HG02588 (cell line): ENCODE data around the gene TRIM10.
"Not testable (repeated sequence)": the region's sequence is repeated elsewhere in the genome, so short reads cannot be mapped to it uniquely, and the experiment has no call there.

Experiments
- ATAC-seq: cut with Tn5 transposase; IDR thresholded peaks from one replicate; pipeline ENCODE4 v1.9.1; 2021; ENCODE audit warnings: mild to moderate bottlenecking, moderate library complexity; ENCODE audit not compliant: unreplicated experiment

The TRIM10 gene

DNA sequence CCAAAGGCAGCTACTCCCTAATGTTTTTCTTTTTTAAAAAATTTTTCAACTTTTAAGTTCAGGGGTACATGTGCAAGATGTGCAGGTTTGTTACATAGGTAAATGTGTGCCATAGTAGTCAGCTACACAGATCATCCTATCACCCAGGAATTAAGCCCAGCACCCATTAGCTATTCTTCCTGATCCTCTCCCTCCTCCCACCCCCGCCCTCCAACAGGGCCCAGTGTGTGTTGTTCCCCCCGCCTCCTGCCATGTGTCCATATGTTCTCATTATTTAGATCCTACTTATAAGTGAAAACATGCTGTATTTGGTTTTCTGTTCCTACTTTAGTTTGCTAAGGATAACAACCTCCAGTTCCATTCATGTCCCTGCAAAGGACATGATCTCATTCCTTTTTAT lies 14.8 kb upstream of the TRIM10 start:
- no peak for ATAC-seq

DNA sequence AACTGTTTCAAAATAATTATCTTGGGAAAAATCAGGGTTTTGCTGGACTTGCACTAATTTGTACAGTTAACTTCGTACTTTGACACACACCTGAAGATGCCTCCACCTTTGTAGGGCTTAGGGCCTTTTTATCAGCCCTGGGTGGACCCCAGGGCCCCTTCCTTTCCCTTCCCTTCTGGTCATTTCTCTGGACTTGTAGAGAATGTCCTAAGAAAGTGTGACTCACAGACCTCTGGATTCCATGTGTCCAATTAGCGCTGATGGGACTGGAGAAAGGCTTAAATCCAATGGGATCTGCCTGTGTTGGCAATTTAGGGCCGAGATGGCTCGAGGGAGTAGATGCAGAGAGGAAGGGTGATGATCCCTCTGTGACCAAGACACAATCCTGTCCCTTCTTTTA lies 11.7 kb upstream of the TRIM10 start:
- no peak for ATAC-seq

DNA sequence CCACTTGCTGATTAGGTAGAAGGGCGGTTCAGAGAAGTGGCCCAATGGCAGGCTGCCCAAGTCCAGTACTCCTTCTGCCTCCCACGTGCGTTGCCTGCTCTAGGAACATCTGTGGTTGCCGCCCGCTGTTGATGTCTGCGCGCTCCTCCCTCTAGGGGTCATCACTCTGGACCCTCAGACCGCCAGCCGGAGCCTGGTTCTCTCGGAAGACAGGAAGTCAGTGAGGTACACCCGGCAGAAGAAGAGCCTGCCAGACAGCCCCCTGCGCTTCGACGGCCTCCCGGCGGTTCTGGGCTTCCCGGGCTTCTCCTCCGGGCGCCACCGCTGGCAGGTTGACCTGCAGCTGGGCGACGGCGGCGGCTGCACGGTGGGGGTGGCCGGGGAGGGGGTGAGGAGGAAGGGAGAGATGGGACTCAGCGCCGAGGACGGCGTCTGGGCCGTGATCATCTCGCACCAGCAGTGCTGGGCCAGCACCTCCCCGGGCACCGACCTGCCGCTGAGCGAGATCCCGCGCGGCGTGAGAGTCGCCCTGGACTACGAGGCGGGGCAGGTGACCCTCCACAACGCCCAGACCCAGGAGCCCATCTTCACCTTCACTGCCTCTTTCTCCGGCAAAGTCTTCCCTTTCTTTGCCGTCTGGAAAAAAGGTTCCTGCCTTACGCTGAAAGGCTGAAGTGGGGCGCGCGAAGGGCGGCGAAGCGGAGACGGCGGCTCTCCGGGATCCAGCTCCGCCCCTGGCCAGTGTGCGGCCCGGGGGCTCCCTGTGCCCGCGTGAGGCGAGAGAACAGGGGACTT lies 10.9 kb upstream of the TRIM10 start:
- ATAC-seq: no peak

DNA sequence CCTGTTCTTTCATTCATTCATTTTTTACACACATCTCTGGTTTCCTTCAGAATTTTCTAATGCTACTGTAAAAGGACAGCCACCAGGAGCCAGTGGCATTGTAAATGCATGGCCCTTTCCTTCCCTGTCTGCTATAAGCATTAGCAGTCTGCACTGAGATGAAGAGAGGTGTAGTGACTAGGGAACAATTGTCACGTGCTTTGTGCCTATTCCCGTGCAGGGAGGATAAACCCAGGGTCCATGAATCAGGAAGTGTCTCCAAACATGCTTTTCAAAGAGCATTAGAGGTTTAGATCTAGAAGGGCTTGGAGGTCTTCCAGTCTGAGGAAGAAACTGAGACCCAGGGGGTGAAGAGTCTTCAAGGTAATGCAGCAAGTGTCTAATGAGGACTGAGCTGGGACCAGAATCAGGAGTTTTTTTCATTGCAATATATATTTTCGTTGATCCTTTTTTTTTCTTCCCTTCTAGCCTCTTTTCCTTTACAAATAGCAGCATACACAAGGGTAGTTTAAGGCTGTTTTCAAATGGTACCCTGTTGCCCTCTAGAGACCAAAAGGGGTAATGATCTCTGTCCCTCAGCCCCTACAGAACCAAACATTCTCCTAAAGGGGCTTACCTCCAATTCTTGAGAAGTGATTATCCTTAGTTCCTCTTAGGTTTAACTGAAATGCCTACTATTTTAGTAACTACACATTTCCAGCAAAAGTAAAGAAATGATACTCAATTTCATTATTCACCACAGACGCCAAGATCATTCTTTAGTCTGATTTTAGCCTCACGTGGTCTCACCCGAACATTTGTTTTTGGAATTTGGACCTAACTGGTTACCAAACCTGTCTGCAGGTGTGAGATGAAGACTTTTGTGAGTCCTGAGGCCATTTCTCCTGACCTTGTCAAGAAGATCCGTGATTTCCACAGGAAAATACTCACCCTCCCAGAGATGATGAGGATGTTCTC lies 8.9 kb upstream of the TRIM10 start:
- no peak for ATAC-seq

DNA sequence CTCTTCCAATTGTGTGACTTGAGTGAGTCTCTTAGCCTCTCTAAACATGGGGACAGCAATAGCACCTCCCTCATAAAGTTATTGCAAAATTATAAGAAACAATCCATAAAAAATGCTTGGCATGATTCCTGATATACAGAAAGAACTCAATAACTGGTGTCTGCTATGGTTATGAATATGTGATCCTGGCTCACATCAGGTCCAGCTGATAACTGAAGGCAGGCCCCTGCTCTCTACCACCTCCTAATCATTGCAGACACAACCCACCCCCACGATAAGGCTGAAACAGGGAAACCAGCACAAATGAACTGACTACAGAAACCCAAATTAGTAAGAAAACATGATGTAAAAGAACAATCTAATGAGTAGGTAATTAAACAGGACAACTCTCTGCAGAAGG lies 7.7 kb upstream of the TRIM10 start:
- ATAC-seq: no peak

DNA sequence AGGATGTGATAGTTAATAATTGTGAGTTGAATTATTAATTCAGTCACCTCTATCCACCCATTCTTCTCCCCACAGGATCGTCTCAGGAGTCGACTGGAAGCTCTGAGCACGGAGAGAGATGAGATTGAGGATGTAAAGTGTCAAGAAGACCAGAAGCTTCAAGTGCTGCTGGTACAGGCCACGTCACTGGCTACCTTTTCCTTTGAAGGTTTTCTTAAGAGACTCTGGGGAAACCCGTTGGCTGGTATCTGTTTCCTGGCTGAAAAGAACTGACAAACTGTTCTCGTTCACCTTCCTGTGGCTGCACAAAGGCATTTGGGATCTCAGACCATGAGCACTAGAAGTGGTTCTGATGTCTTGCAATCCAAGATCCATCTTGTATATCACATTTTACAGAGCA lies 6.1 kb upstream of the TRIM10 start:
- no peak for ATAC-seq

DNA sequence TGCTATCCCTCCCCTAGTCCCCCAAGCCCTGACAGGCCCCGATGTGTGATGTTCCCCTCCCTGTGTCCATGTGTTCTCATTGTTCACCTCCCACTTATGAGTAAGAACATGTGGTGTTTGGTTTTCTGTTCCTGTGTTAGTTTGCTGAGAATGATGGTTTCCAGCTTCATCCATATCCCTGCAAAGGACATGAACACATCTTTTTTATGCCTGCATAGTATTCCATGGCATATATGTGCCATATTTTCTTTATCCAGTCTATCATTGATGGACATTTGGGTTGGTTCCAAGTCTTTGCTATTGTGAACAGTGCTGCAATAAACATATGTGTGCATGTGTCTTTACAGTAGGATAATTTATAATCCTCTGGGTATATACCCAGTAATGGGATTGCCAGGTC lies 4.2 kb upstream of the TRIM10 start:
- not testable (repeated sequence) for ATAC-seq

DNA sequence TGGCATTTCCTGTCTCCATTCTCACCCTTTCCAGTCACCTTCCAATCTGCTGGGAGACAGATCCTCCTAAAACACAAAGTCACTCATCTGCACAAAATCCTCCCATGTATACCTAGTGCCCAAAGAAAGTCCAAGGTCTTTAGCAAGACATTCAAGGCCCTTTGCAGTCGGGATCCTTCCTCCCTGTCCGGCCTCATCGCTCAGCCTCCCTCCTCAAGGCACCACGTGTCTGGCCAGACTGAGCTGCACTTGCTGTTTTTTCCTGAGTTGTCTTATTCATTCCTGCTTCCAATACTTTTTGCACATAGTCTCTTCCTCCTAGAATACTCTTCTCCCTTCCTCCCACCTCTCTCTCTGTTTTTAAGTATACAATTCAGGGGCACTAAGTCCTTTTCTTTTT lies 3.7 kb upstream of the TRIM10 start:
- no peak for ATAC-seq

DNA sequence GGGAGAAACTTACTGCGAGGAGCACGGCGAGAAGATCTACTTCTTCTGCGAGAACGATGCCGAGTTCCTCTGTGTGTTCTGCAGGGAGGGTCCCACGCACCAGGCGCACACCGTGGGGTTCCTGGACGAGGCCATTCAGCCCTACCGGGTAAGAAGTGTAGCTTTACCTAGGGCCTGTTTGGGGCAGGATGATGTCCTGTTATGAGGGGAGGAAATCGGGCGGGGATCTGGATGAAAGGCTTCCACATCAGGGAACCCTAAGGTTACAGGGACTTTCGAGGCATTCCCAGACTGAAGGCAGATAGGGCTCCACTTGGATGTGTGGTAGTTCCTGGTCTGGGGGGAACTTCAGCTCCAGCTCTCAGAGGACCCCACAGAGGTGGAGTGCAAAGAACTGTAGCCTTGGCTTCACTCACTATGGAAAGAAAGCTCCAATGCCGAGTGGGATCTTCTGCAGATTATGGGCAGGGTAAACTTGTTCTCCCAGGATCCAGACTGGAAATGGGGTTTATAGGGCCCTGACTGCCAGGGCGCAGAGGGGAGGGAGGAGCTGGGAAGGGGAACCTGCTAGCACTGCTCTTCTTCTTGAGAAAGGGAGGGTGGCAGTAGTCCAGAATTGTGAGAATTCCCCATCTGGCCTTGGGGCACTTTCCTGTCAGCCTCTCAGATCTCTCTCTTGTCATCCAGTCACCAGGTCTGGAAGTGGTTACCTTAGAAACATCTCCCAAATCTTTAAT lies 3.1 kb upstream of the TRIM10 start:
- ATAC-seq: no peak

DNA sequence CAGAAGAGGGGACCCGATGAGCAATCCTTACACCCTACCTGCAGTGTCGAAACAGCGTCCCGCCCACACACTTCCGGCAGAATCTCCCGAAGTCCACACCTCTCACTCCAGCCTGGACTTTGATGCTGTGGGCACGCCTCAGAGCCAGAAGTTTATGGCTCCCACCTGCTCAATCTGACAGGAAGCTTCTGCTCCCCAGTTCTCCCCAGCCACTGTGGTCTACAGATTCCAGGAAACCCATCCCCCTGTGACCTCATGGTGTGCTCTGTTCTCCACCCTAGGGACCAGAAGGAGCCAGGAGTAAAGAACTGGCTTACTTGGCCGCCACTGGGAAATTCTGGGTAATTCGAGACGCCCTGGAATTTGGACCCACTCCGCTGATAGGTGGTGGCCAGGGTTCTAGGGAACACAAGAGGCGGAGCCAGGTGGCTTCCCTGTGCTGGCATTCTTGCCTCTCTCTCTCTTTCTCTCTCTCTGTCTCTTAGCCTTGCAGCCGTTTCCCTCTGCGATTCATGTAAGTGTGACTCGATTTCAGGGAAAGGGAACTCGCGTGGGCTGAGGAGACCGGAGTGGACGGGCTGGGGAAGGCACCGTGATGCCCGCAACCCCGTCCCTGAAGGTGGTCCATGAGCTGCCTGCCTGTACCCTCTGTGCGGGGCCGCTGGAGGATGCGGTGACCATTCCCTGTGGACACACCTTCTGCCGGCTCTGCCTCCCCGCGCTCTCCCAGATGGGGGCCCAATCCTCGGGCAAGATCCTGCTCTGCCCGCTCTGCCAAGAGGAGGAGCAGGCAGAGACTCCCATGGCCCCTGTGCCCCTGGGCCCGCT lies 2.3 kb upstream of the TRIM10 start, which contains the start of gene TRIM15:
TRIM15 (plus strand) TSS at position 457 of the 828 bp plus-strand sequence; CDS start at position 596, 139 bp downstream.
- no peak for ATAC-seq

DNA sequence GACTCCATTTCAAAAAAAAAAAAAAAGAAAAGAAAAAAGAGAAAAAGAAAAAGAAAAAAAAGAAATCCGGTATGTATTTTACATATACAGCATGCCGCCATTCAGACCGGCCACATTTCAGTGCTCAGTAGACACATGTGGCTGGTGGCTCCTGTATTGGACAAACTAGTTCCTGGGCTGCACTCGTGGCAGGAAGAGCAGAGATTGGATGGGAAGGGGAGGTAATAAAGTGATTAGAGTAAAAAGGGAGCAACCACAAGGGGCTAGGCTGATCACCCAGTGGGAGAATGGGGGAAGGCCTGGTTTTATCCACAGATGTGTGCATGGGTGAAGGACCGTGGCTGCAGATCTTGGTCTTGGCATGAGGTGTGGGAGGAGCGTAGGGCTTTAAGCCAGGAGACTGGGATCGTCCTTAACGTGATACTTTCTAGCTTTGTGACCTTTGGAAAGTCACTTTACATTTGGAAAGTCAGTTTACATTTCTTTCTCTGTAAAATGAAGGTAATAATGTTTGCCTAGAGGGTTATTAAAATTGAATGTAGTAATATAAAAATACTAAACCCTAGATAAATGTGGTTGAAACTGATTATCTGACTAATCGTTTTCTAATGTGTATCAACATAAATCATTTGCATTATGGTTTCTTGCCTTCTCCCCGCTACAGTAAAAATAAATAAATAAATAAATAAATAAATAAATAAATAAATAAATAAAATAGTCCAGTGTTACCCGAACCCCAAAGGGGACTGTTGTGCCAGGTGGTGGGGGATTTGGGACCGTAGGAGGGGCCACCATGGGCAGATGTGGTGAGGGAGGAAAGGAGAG lies 1.5 kb upstream of the TRIM10 start:
- no peak for ATAC-seq

DNA sequence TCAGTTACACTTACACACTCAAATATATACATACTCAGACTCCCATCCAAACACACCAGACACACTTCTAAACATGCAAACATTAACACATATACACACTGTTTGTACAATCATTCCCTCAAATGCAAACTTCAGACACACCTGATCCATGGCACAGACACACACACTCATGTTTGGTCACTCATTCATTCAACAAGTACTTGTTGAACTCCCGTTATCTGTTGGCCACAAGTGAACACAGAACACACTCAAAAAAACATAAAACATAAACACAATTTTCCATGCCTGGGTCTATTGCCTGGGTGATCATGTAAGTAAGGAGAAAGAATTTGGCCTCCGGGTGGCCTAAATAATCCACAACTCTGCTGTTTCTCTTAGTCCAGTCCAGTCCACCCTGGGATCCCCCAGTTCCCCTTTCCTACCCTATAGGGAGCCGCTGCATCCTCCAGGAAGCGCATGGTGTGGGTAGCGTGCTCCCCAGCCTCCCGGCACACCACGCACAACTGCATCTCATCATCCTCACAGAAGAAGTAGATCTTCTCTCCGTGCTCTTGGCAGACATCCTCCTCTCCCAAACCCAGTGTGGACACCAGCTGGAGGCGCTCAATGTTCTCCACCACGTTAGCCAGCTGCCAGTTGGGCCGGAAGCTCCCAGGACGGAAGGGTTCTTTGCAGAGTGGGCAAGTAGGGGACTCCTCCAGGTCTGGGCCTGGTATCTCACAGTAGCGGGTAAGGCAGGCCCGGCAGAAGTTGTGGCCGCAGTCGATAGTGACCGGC lies 815 bp downstream of the TRIM10 start:
- ATAC-seq: no peak

DNA sequence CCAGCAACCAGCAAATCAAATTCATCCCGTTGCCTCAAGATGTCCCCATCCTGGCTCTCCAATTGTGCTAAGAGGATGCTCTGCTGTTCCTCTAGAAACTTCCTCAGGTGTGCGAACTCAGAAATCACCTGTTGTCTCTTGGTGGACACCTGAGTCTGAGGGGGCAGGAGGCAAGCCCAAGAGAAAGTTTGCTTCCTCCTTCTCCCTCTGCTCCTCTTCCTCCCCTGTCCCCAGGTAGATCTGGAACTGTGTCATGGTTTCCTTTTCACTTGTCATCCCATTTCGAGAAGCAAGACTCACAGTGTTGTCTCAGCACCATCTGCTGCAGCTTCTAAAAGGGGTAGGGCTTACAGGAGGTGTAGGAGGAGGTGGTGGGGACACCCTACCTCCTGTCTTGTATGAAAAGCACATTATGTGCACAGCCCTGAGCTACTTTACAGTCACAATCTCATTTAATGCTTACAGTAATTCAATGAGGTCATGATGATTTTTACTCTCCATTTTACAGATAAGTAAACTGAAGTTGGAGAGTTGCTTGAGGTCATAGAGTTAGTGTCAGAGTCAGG lies 2.5 kb downstream of the TRIM10 start:
- no peak for ATAC-seq

DNA sequence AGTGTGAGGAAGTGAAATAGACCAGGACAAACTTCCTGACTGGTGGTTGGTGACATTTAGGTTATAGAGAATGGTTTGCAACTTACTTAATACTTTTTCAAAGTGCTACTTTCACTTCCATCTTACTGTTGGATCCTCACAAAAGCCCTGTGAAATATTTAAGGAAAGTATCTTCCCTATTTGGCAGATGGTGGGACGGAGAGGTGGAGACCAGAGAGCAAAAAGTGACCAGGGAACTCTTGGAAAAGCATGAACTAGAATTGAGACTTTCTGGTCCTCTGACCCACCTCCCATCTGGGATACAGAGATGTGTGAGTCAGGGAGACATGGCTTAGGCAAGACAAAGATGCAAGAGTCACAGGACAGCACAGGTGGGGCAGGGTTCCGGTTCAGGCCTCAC lies 3.0 kb downstream of the TRIM10 start:
- no peak for ATAC-seq

DNA sequence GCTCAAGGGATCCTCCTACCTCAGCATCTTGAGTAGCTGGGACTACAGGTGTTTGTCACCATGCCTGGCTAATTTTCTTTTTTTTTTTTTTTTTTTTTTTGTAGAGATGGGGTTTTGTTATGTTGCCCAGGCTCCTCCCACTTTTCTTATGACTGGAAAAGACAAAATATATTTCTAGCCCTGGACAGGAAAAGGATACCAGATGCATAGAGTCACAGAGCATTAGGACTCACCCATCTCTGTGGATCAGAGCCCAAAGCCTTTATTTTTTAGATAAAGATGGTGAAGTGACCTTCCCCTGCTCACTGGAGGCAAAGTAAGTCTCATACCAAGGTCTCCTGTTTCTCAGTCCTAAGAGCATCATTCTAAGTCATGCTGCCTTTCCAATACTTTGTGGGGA lies 3.4 kb downstream of the TRIM10 start:
- no peak for ATAC-seq

DNA sequence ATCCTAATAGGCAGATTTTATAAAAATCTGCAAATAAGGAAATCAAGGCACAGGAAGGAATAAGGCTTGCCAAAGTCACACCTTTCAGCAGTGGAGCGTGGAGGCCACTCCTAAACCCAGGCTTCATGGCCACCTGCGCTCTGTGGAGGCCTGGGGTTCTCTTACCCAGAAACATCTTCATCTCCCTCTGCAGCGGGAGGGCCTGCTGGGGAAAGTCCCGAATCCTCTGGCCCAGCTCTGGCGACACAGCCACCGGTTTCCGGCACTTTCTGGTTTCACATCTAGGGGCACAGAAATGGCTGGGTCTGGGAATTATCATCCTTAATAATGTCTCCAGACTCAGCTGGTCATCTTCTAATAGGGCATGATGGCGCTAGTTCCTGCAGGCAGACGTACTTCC lies 4.2 kb downstream of the TRIM10 start:
- ATAC-seq: no peak

DNA sequence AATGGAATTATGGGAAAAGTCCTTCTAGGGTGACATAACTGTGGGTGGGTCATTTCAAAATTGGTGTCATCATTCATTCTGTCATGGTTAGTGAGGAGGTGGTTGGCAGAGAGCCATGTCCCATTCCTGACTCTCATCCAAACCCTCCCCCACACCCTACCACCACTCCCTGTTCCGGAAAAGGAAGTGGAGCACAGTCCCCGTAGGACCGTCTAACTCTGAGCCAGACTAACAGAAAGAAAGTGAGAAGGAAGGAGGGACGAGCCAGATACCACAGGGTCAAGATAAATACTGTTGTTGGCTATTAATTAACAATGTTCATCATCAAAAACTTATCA lies 4.8 kb downstream of the TRIM10 start:
- no peak for ATAC-seq

DNA sequence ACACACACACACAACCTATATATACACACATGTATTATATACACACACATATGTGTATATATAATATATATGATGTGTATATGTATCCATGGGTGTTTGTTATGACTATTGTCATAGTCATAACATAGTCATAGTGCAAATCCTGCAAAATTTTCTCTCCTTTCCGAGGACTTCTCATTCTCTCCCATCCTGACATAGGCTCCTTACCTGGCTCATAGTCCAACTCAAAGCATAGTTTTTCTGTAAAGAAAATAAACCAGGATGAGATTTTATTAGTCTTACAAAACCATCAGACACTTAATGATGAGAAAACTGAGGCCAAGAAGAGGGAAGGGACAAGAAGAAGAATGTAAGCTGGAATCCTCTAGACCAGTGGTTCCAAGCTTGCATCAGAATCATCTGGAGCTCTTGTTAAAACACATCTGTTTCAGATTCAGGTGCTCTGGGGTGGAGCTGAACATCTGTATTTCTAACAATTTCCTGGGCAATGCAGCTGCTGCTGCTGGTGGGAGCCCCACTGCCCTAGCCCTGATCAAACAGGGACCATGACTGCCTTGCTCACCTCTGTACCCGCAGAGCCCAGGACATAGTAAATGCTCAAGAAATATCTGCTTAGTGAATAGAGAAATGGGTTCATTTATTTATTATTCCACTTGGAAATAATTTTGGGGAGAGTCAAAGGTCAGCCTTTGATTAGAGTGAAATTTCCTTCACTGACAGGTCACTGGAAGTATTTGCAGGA lies 5.3 kb downstream of the TRIM10 start:
- no peak for ATAC-seq
